Stomach (tissue), 9 donors: ENCODE results near the gene NKAIN4. TPM values are rescaled to one million over a fixed set of nuclear protein-coding genes. Genes with fewer than 3 reads are reported as not detected.

ENCODE experiments used
- DNase-seq, 2 donors: peaks; one replicate each; pipeline versions ENCODE4 v3.0.0 to v3.0.0-alpha.2; 2013 to 2019
- H3K27ac ChIP-seq, 5 donors: fragments of 200-600 bp in 4 of 5; sonication (generic) in 4 of 5; one replicate each; pipeline ENCODE4 v1.5.1; 2013 to 2019; ENCODE audit warnings: mild to moderate bottlenecking in 1 of 5, moderate library complexity in 1 of 5
- H3K27me3 ChIP-seq, 3 donors: fragments of 200-600 bp; sonication (generic); one replicate each; pipeline ENCODE4 v1.5.1; 2017 to 2019; ENCODE audit warnings: mixed run types in 1 of 3
- H3K36me3 ChIP-seq, 4 donors: fragments of 200-600 bp; sonication (generic); 1 replicate in 3 of 4; 2 replicates in 1 of 4; pipeline ENCODE4 v1.5.1; 2016 to 2019
- H3K4me1 ChIP-seq, 4 donors: fragments of 200-600 bp; sonication (generic); one replicate each; pipeline ENCODE4 v1.5.1; 2016 to 2019
- H3K4me3 ChIP-seq, 4 donors: fragments of 200-600 bp; sonication (generic) in 3 of 4; one replicate each; pipeline ENCODE4 v1.5.1; 2016 to 2019; ENCODE audit warnings: mild to moderate bottlenecking in 1 of 4
- H3K9me3 ChIP-seq, 4 donors: fragments of 200-600 bp; sonication (generic); one replicate each; pipeline ENCODE4 v1.5.1; 2016 to 2019
- CTCF ChIP-seq, 7 experiments: fragments of 450-650 bp in 4 of 7; fragments of 200-600 bp in 3 of 7; sonication (generic) in 3 of 7; IDR thresholded peaks; one replicate each; pipeline ENCODE4 v1.5.1; 2016 to 2019; ENCODE audit warnings: antibody characterized with exemption in 7 of 7, control low read depth in 2 of 7, mild to moderate bottlenecking in 1 of 7
- EP300 ChIP-seq: sonication (generic); formaldehyde crosslinking; IDR thresholded peaks from one replicate; pipeline ENCODE4 v1.6.1; 2017; ENCODE audit warnings: antibody characterized with exemption
- POLR2A ChIP-seq, 4 donors: fragments of 450-650 bp; IDR thresholded peaks; one replicate each; pipeline ENCODE4 v1.6.1; 2016; ENCODE audit warnings: antibody characterized with exemption in 4 of 4, control low read depth in 2 of 4, mild to moderate bottlenecking in 1 of 4, moderate library complexity in 1 of 4
- POLR2AphosphoS5 ChIP-seq, 3 donors: sonication (generic); formaldehyde crosslinking; IDR thresholded peaks; one replicate each; pipeline ENCODE4 v1.6.1; 2016; ENCODE audit warnings: antibody characterized with exemption in 3 of 3
- WGBS, 5 donors: extraction: QIAGEN DNeasy Blood & Tissue Kit in 3 of 5; methylation state at CpG; one replicate each; pipeline versions ENCODE4 v1.1.5 to v1.1.7; 2013 to 2018; 5-methylcytosine and 5-hydroxymethylcytosine counted together
- intact Hi-C: fragments of 100-400 bp; cut with DNase I; formaldehyde crosslinking; loops from one replicate; pipeline ENCODE4 v1.15.1; 2023; ENCODE audit warnings: low total_unique reads
- polyA plus RNA-seq, 3 donors: library from polyadenylated mRNA; stranded (reverse); fragments of 200-250 nt; gene quantifications; one replicate each; pipeline ENCODE4 v1.2.3, GENCODE V29; 2013
- total RNA-seq, 5 donors: library from RNA; depleted of rRNA; stranded (reverse); fragments of >200 nt; gene quantifications; one replicate each; pipeline versions ENCODE4 v1.1.0 to v1.2.3, GENCODE V29; 2014 to 2016
- donor health status: healthy with polysubstance abuse.
- donor health status: Bipolar disorder and iron deficiency.
- donor health status: healthy.

The NKAIN4 gene
- total and polyA plus RNA-seq, 8 donors: 0.28 to 4.4 (median 1.2) TPM; not detected in 5

GRCh38 chr20:63283397-63284082 lies 29.3 kb upstream of the NKAIN4 start:
- H3K4me3 ChIP-seq: no peak overlapping the region
- intact Hi-C loops: no loop called here
- peaks cover 80 to 100% (median 100%) of the 10 kb centered on the region in 4 donors for H3K36me3 ChIP-seq
- H3K27ac ChIP-seq: no peak overlapping the region
- no peaks in the 10 kb centered on the region for H3K9me3 ChIP-seq
- DNase-seq: no peak
- no peaks in the 10 kb centered on the region for H3K4me1 ChIP-seq
- 92 to 95% (median 93%) methylated on average over 24 to 33 of the region's 33 CpGs for WGBS, 5 donors
- no peak for TF ChIP-seq CTCF (IDR thresholded peaks at IDR 0.05)
- TF ChIP-seq POLR2AphosphoS5 (IDR thresholded peaks at IDR 0.05): no peak
- TF ChIP-seq EP300: no peak
- no peak for TF ChIP-seq POLR2A (IDR thresholded peaks at IDR 0.05)
- H3K27me3 ChIP-seq: no peaks in the 10 kb centered on the region

- Histone ChIP-seq H3K4me3 (no peak overlapping the region), H3K9me3 (no peaks in the 10 kb centered on the region), H3K27me3 (no peaks in the 10 kb centered on the region), H3K4me1 (no peaks in the 10 kb centered on the region), H3K36me3 (peaks cover 80 to 100% (median 100%) of the 10 kb centered on the region in 4 donors), H3K27ac (no peak overlapping the region)
- intact Hi-C loops: no loop called here
- no peak for DNase-seq
- WGBS, 5 donors: 88 to 97% (median 93%) methylated on average over 15 to 17 of the region's 17 CpGs
- no peak for TF ChIP-seq CTCF (IDR thresholded peaks at IDR 0.05)
- TF ChIP-seq POLR2AphosphoS5 (IDR thresholded peaks at IDR 0.05): no peak
- TF ChIP-seq EP300: no peak
- no peak for TF ChIP-seq POLR2A (IDR thresholded peaks at IDR 0.05)
Observed at GRCh38 chr20:63282946-63283345, 28.7 kb upstream of the NKAIN4 start.

- no peaks in the 10 kb centered on the region for H3K9me3 ChIP-seq
- 88 to 95% (median 90%) methylated on average over 28 to 38 of the region's 38 CpGs for WGBS, 5 donors
- H3K27ac ChIP-seq: no peak overlapping the region
- no peak overlapping the region for H3K4me3 ChIP-seq
- intact Hi-C loops: no loop called here
- no peak for TF ChIP-seq CTCF (IDR thresholded peaks at IDR 0.05)
- no peaks in the 10 kb centered on the region for H3K27me3 ChIP-seq
- peaks cover 80 to 100% (median 100%) of the 10 kb centered on the region in 4 donors for H3K36me3 ChIP-seq
- H3K4me1 ChIP-seq: no peaks in the 10 kb centered on the region
- DNase-seq: no peak
Observed at GRCh38 chr20:63281742-63282665, 27.7 kb upstream of the NKAIN4 start.

- intact Hi-C loops: no loop called here
- H3K27me3 ChIP-seq: no peaks in the 10 kb centered on the region
- H3K9me3 ChIP-seq: no peaks in the 10 kb centered on the region
- no peaks in the 10 kb centered on the region for H3K4me1 ChIP-seq
- WGBS, 5 donors: 78 to 89% (median 85%) methylated on average over 5 to 19 of the region's 19 CpGs
- peaks cover 81 to 100% (median 100%) of the 10 kb centered on the region in 4 donors for H3K36me3 ChIP-seq
- no peak overlapping the region for H3K4me3 ChIP-seq
- H3K27ac ChIP-seq: no peak overlapping the region
- DNase-seq: no peak
- TF ChIP-seq POLR2A (IDR thresholded peaks at IDR 0.05) (no peak), CTCF (IDR thresholded peaks at IDR 0.05) (no peak), EP300 (no peak), POLR2AphosphoS5 (IDR thresholded peaks at IDR 0.05) (no peak)
Observed at GRCh38 chr20:63280929-63281545, 26.8 kb upstream of the NKAIN4 start.
